AG10803 (cell line): ENCODE measurements around the gene NOL4L.

Experiments
- DNase-seq: peaks from one replicate; pipeline ENCODE4 v3.0.0; 2010; ENCODE audit warnings: low read depth
- H3K4me3 ChIP-seq: 2 replicates; pipeline ENCODE4 v1.5.1; 2011; ENCODE audit warnings: mild to moderate bottlenecking, low read length, control low read depth
- CTCF ChIP-seq: conservative IDR thresholded peaks from 2 replicates; pipeline ENCODE4 v1.5.1; 2011; ENCODE audit warnings: mild to moderate bottlenecking, low read length, control low read depth, inconsistent platforms

Gene NOL4L

GRCh38 chr20:32621891-32622584 is 36.9 kb upstream of the NOL4L start:
- no peak overlapping the region for H3K4me3 ChIP-seq
- DNase-seq, result no peak
- no peak for TF ChIP-seq CTCF

- no peak for DNase-seq
- TF ChIP-seq CTCF, result no peak
- no peak overlapping the region for H3K4me3 ChIP-seq
These were observed 36.1 kb upstream of the NOL4L start for GRCh38 chr20:32621071-32621890.

GRCh38 chr20:32619586-32619985 is 34.5 kb upstream of the NOL4L start:
- TF ChIP-seq CTCF, result no peak
- no peak overlapping the region for H3K4me3 ChIP-seq
- no peak for DNase-seq

GRCh38 chr20:32614772-32615171 is 29.6 kb upstream of the NOL4L start:
- no peak for TF ChIP-seq CTCF
- H3K4me3 ChIP-seq, result no peak overlapping the region
- DNase-seq, result no peak

- no peak for TF ChIP-seq CTCF
- no peak overlapping the region for H3K4me3 ChIP-seq
- DNase-seq, result no peak
These were observed 29.2 kb upstream of the NOL4L start for GRCh38 chr20:32614303-32614702.

GRCh38 chr20:32613192-32614053 is 28.3 kb upstream of the NOL4L start:
- no peak for TF ChIP-seq CTCF
- DNase-seq, result no peak
- H3K4me3 ChIP-seq, result no peak overlapping the region
